MM.1S (cell line): ENCODE data around the gene RXYLT1.

Experiments
- DNase-seq: peaks from one replicate; pipeline ENCODE4 v3.0.0-alpha.2; 2015
- H2AFZ ChIP-seq: fragments of 300-600 bp; sonication (generic); 2 replicates; pipeline ENCODE4 v1.6.0; 2016; ENCODE audit warnings: antibody characterized with exemption, low read length
- H3F3A ChIP-seq: fragments of 300-600 bp; sonication (generic); 2 replicates; pipeline ENCODE4 v1.6.1; 2016; ENCODE audit warnings: mild to moderate bottlenecking, antibody characterized with exemption, low read length, moderate library complexity, mixed read lengths; ENCODE audit not compliant: insufficient read depth
- H3K27ac ChIP-seq: fragments of 300-600 bp; sonication (generic); 2 replicates; pipeline ENCODE4 v1.5.1; 2016; ENCODE audit warnings: mild to moderate bottlenecking, low read length
- H3K27me3 ChIP-seq: fragments of 300-600 bp; sonication (generic); replicated peaks from 2 replicates; pipeline ENCODE4 v1.6.0; 2016; ENCODE audit warnings: low read length; ENCODE audit not compliant: insufficient read depth
- H3K36me3 ChIP-seq: fragments of 300-600 bp; sonication (generic); replicated peaks from 2 replicates; pipeline ENCODE4 v1.6.1; 2016; ENCODE audit warnings: mild to moderate bottlenecking, low read length, mixed read lengths; ENCODE audit not compliant: insufficient read depth
- H3K4me1 ChIP-seq: fragments of 300-600 bp; sonication (generic); 2 replicates; pipeline ENCODE4 v1.6.1; 2016; ENCODE audit warnings: low read length, mixed read lengths
- H3K4me2 ChIP-seq: fragments of 300-600 bp; sonication (generic); 2 replicates; pipeline ENCODE4 v1.6.0; 2016; ENCODE audit warnings: low read depth, low read length
- H3K4me3 ChIP-seq: fragments of 300-600 bp; sonication (generic); 2 replicates; pipeline ENCODE4 v1.5.1; 2016; ENCODE audit warnings: low read length, mixed read lengths
- H3K79me2 ChIP-seq: fragments of 300-600 bp; sonication (generic); 2 replicates; pipeline ENCODE4 v1.6.1; 2016; ENCODE audit warnings: mixed run types, low read length, mixed read lengths
- H3K9ac ChIP-seq: fragments of 300-600 bp; sonication (generic); 2 replicates; pipeline ENCODE4 v1.6.1; 2016; ENCODE audit warnings: low read length, mixed read lengths
- H3K9me2 ChIP-seq: fragments of 300-600 bp; sonication (generic); replicated peaks from 2 replicates; pipeline ENCODE4 v1.6.1; 2016; ENCODE audit warnings: mild to moderate bottlenecking, low read length, mixed read lengths; ENCODE audit not compliant: insufficient read depth
- H3K9me3 ChIP-seq: fragments of 300-600 bp; sonication (generic); replicated peaks from 2 replicates; pipeline ENCODE4 v1.6.1; 2016; ENCODE audit warnings: mild to moderate bottlenecking, low read length, mixed read lengths; ENCODE audit not compliant: insufficient read depth
- H4K20me1 ChIP-seq: fragments of 300-600 bp; sonication (generic); 2 replicates; pipeline ENCODE4 v1.6.1; 2016; ENCODE audit warnings: mild to moderate bottlenecking, low read length, moderate library complexity, mixed read lengths; ENCODE audit not compliant: insufficient read depth
- CTCF ChIP-seq: fragments of 300-600 bp; sonication (generic); IDR thresholded peaks from 2 replicates; pipeline ENCODE4 v1.5.1; 2016; ENCODE audit warnings: antibody characterized with exemption, low read length, mixed read lengths
- EZH2 ChIP-seq: fragments of 300-600 bp; sonication (generic); optimal IDR thresholded peaks from 2 replicates; pipeline ENCODE3; 2017; ENCODE audit warnings: low read depth, mild to moderate bottlenecking, antibody characterized with exemption, low read length, mixed read lengths
- EZH2phosphoT487 ChIP-seq: fragments of 300-600 bp; sonication (generic); IDR thresholded peaks from 2 replicates; pipeline ENCODE4 v1.6.1; 2018; ENCODE audit warnings: antibody characterized with exemption, low read length

RXYLT1 gene

GRCh38 chr12:63845726-63846125 is 66.0 kb downstream of the RXYLT1 start:
- H2AFZ ChIP-seq, result no peak overlapping the region
- no peak overlapping the region for H3K4me2 ChIP-seq
- H3F3A ChIP-seq, result no peaks in the 10 kb centered on the region
- H3K79me2 ChIP-seq, result no peaks in the 10 kb centered on the region
- no peaks in the 10 kb centered on the region for H3K36me3 ChIP-seq
- no peak for DNase-seq
- no peak overlapping the region for H3K4me3 ChIP-seq
- TF ChIP-seq CTCF (no peak), EZH2phosphoT487 (no peak), EZH2 (no peak)
- no peaks in the 10 kb centered on the region for H3K4me1 ChIP-seq
- no peaks in the 10 kb centered on the region for H3K9me3 ChIP-seq
- no peaks in the 10 kb centered on the region for H3K9me2 ChIP-seq
- H3K27me3 ChIP-seq, result no peaks in the 10 kb centered on the region
- no peak overlapping the region for H3K27ac ChIP-seq
- no peak overlapping the region for H3K9ac ChIP-seq
- no peaks in the 10 kb centered on the region for H4K20me1 ChIP-seq

DNA sequence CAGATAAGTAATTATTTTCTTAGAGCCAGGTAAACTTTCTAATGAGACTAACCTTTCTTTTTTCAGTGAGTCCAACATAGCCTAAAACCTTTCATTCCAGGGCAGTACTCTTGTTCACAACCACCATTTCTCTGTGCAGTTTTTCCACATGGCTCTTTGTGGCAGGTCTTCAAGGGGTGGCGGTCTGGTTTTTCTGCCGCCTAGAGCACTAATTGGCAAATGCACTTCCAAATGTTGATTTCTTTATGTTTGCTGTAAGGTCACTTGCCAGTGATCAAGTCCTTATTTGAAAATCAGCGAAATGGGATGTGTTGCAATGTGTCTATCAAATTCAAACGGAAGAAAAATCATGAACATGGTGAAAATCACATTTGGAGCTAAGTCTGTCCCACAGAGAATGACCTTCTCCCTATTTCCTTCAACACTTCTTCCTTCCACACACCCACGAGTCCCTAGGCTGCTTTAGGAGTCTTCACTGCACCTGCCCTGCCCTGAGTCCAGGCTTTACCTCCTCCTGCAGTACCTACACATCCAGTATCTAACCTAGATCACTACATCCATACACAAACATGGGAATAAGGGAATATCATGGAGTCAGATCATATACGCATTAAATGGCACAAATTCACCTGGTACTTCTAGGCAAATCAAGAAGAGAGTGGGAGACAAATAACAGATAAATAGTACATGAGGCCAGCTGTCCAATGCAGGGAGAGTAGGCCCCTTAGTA is 66.7 kb downstream of the RXYLT1 start:
- Histone ChIP-seq H3K9ac (no peak overlapping the region), H3K9me3 (no peaks in the 10 kb centered on the region), H3K27me3 (no peaks in the 10 kb centered on the region), H3K79me2 (no peaks in the 10 kb centered on the region), H3K4me1 (no peaks in the 10 kb centered on the region), H3K27ac (no peak overlapping the region), H3K36me3 (no peaks in the 10 kb centered on the region), H3K4me2 (no peak overlapping the region), H3K4me3 (no peak overlapping the region), H4K20me1 (no peaks in the 10 kb centered on the region), H3F3A (no peaks in the 10 kb centered on the region), H2AFZ (no peak overlapping the region), H3K9me2 (no peaks in the 10 kb centered on the region)
- no peak for TF ChIP-seq EZH2
- no peak for TF ChIP-seq EZH2phosphoT487
- no peak for TF ChIP-seq CTCF
- DNase-seq, result no peak

GRCh38 chr12:63848450-63848849 is 68.7 kb downstream of the RXYLT1 start:
- Histone ChIP-seq H3K4me1 (no peaks in the 10 kb centered on the region), H3F3A (no peaks in the 10 kb centered on the region), H3K9ac (no peak overlapping the region), H2AFZ (no peak overlapping the region), H3K27ac (no peak overlapping the region), H3K27me3 (no peaks in the 10 kb centered on the region), H4K20me1 (no peaks in the 10 kb centered on the region), H3K9me2 (no peaks in the 10 kb centered on the region), H3K36me3 (no peaks in the 10 kb centered on the region), H3K4me3 (no peak overlapping the region), H3K4me2 (no peak overlapping the region), H3K9me3 (no peaks in the 10 kb centered on the region), H3K79me2 (no peaks in the 10 kb centered on the region)
- TF ChIP-seq EZH2, result no peak
- TF ChIP-seq CTCF, result no peak
- no peak for TF ChIP-seq EZH2phosphoT487
- no peak for DNase-seq
